Subcutaneous adipose tissue (tissue), 4 donors: ENCODE results near the gene MMUT. TPM values are rescaled to one million over a fixed set of nuclear protein-coding genes. Genes with fewer than 3 reads are reported as not detected.

ENCODE experiments used
- CTCF ChIP-seq: fragments of 450-650 bp; IDR thresholded peaks from one replicate; pipeline ENCODE4 v1.5.1; 2016; ENCODE audit warnings: low read depth, mild to moderate bottlenecking, control low read depth, antibody characterized with exemption, moderate library complexity
- total RNA-seq, 4 donors: library from RNA; depleted of rRNA; stranded (reverse); fragments of >200 nt; gene quantifications; one replicate each; pipeline ENCODE4 v1.1.0, GENCODE V29; 2016

Gene MMUT
- total RNA-seq, 4 donors from 2014 or later, result 18.7 to 30.5 (median 23.6) TPM

- TF ChIP-seq CTCF, result no peak
These were observed 5.3 kb downstream of the MMUT start for GRCh38 chr6:49457771-49458170.

- no peak for TF ChIP-seq CTCF
These were observed 8.0 kb downstream of the MMUT start for GRCh38 chr6:49454787-49455709.

- no peak for TF ChIP-seq CTCF
These were observed 9.8 kb downstream of the MMUT start for GRCh38 chr6:49453221-49453620.

DNA sequence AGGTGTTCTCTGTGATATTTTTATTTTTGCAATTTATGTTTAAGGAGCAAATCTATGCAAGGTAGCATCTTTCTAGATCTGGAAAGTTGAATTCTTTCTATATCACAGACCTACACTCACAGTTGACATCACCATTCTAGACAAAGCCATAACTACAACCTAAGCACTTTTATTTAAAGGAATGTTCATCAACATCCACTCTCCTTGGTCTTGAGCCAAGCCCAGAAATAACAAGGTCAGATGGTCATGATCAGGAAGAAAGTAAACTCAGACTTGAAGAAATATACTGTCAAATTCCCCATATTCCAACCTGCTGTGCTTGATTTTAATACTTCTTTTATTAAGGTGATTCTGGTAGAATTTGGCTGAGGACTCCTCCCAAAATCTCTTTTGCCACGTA lies 32.2 kb downstream of the MMUT start:
- TF ChIP-seq CTCF, result no peak

- TF ChIP-seq CTCF, result no peak
These were observed 32.9 kb downstream of the MMUT start for GRCh38 chr6:49430187-49430586.

GRCh38 chr6:49423817-49424216 lies 39.2 kb downstream of the MMUT start:
- TF ChIP-seq CTCF, result no peak

- TF ChIP-seq CTCF, result no peak
These were observed 46.9 kb downstream of the MMUT start for GRCh38 chr6:49416195-49416594.
